NOMO-1 treated with dmso at 0.1 percent for 144 hours (cell line): ENCODE measurements around the gene NMUR1.

Source experiments
- DNase-seq: peaks from one replicate; lab custom pipeline; 2025; ENCODE audit not compliant: unreplicated experiment; lab: John Stamatoyannopoulos, UW

NMUR1 gene

DNA sequence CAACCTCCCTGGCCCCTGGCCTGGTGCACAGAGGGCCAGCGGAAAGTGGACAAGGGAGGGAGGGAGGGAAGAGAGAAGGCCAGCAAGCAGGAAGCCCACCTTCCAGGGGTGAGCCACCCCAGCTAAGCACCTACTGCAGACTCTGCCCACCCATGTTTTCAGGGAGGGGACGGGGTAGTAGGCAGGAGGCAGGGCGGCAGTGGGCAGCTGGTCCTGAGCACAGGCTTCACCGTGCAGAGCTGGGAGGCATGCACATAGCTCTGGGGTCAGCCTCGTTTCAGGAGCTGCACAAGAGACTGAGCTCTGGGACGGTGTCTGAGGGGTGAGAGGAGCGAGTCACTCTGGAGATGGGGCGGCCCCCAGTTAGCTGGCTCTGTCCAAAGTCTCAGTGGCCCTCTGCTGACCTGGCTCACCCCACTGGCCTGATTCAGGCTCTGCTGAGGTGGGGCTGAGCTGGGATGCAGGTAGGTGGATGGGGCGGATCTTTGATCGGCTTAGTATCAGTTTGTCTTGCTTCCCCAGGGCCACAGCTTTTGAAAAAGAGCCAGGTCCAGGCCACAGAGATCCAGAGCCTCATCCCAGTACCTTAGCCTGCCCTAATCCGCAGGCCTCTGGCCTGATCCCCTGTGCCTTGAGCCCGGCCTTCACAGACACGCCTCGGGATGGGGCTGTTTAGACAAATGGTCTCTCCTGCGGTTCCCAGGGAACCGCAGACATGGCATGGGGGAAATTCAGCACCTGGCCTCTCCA is 3.7 kb downstream of the NMUR1 start:
- no peak for DNase-seq

DNA sequence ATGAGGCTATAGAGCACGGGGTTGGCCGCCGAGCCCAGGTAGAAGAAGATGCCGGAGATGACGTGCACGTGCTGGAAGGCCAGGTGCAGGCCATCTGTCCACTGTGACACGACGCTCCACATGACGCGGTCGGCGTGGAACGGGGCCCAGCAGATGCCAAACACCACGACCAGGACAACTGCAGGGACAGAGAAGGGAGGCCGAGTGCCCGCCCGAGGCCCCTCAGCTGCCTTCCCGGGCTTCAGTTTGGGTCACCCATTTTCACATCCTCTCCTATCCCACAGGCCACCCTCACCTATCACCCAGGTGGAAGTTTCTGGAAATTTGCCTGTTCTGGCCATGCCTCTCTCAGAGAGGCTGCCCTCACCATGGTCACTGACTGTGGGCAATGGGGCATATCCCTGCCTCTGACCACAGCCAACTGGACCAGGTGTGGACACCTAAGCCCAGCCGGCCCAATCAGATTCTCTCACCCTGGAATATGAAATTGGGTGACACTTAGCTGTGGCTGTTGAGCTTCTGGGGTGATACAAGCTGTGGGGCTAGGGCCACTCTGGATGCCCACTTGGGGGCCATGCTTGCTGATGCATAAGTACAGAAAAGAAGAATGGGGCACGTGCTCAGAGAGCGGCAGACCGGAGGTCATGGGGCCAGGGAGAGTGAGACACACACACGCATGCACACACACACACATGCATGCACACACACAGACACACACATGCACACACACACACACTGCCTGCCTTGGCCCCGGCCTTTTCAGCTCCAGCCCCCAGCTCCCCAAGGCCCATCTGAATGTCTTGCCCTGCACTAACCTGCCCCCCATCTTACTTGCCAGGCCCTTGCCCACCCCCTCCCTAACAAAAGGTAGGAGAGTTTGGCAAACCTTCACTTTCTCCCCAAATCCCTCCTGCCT is 4.7 kb downstream of the NMUR1 start:
- DNase-seq: no peak

DNA sequence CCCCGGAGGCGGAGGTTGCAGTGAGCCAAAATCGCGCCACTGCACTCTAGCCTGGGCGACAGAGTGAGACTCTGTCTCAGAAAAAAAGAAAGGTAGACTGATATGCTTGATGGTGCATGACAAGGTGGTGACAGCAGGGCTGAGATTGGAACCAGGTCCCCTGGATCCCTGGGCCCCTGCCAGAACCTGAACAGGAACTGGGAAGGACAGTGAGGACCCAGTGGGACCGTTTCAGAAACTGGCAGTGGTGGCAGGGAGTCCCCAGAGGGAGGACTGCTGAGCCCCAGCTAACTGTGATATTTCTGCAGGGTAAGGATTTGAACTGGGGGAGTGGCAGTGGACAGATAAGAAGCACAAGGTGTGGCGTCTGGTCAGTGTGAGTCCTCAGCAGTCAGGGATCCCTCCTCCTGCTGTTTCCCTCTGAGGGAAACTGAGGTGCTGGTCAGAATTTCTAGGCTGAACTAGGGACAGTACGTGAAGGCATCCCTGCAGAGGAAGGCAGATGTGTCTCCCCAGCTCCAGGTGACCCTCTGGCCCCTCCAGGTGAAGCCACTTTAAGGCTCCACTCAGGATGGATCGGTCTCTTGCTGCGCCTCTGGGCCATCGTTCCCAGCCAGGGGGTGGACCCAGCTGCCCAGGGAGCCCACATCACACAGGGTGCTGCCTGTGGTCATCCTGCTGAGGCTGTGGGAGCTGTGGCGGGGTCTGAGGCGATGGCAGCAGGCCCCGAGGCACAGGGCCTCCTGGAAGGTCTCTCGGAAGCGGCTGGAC is 5.6 kb downstream of the NMUR1 start:
- DNase-seq: no peak

- no peak for DNase-seq
These were observed 6.6 kb downstream of the NMUR1 start for GRCh38 chr2:231523451-231524285.

DNA sequence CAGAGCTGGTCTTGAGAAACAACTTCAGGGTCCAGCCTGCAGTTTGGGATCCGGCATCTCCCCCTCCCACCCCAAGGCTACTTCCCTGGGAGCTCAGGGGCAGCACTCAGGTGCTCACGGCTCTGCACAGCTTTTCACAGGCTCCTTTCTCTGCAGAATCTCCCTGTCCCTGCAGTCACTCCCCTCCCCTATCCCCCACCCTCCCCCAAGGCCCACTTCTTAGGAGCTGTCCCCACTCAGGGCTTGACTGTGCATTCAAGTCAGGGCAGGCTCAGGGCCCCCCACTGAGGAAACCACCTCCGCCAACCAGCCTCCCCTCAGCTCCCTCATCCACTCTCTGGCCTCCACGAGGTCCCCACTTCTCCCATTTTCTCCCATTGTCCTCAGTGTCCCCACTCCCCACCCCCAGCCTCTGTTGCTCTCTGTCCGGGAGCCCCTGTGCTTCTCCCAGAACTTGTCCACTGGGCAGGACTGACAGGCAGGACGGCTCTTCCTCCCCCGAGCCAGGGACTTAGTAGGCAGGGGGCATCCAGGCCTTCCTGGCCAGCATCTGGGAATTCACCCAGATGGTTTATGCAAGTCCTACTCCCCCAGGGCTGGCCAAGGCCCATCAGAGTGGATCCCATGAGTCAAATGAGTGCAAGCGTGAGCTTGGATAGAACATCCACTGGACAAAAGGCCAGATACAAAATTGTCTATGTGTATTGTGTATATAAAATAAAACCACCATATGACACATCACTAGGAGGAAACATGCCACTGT is 7.6 kb downstream of the NMUR1 start:
- DNase-seq: no peak

GRCh38 chr2:231521443-231521842 is 8.8 kb downstream of the NMUR1 start:
- no peak for DNase-seq

- no peak for DNase-seq
These were observed 10.2 kb downstream of the NMUR1 start for GRCh38 chr2:231519975-231520555.

GRCh38 chr2:231518771-231519170 is 11.5 kb downstream of the NMUR1 start:
- no peak for DNase-seq

DNA sequence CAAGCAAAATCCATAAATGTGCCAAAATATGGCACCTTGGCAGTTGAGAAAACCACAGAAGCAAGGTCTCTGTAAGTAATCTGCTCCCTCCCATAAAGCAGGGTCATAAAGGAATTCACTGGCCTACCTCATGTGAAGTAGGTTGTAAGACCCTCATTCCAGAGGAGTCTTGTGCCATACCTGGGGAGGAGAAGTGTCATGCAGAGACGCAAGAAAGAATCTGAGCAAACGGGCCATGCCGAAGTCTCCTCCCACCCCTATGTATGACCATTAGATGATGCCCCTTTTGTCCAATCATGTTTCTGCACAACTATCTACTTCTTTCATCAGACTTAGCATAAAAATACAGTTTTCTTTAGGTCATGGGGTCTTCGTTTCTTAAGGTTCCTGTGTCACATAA is 14.6 kb downstream of the NMUR1 start:
- DNase-seq: no peak

- no peak for DNase-seq
These were observed 15.3 kb downstream of the NMUR1 start for GRCh38 chr2:231514951-231515297.

- DNase-seq: peak; percentile 98
These were observed 15.9 kb downstream of the NMUR1 start for GRCh38 chr2:231514225-231514950.

DNA sequence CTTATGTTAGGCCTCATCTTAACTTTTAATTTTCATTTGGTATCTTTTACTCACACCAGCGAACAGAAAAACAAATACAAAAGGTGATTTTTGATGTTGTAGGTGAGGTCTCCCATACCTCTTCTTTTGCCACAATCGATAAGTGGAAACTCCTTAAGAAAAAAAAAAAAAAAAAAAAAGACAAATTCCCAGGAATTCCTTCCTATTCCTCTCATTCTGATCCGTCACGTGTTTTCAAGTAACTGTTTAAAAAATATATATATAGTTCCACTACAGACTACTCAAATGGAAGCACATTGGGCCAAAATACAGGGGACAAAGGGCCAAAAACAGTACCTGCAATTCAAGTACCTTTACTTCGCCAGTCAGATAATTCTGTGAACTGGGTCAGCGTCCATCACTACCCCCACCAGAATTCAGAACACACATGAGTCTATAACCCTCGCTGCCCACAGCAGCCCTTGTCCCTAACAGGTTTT is 16.5 kb downstream of the NMUR1 start:
- DNase-seq: no peak

GRCh38 chr2:231512222-231512621 is 18.0 kb downstream of the NMUR1 start:
- DNase-seq: no peak

GRCh38 chr2:231503766-231504165 is 26.5 kb downstream of the NMUR1 start:
- DNase-seq: no peak

GRCh38 chr2:231502596-231502995 is 27.6 kb downstream of the NMUR1 start:
- no peak for DNase-seq

DNA sequence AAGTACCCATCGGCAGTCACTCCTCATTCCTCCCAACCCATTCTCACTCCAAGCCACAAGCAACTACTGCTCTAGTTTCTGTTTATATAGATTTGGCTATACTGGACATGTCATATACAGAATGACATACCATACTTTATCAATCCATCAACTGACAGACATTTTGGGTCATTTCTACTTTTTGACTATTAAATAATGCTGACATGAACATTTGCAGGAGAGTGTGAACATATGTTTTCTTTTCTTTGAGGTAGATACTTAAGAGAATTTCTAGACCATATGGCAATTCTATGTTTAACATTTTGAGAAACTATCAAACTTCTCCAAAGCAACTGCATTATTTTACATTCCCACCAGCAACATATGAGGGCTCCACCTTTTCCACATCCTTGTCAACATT is 32.6 kb downstream of the NMUR1 start:
- no peak for DNase-seq

DNA sequence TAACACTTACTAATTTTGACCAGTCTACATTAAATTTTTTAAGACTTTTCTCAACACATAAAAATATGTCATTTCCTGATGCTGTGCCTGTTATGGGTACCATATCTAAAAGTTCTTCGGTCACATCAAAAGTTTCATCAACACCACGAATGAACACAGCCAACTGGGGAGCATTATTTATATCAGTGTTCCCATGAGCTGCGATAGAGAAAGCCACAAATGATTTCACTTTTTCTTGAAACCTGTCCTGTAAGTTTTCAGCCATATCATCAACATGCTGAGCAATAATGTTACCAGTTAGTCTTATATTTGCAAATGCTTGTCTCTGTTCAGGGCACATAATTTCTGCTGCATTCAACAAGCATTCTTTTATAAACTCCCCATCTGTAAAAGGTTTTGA is 35.6 kb downstream of the NMUR1 start:
- DNase-seq: no peak

DNA sequence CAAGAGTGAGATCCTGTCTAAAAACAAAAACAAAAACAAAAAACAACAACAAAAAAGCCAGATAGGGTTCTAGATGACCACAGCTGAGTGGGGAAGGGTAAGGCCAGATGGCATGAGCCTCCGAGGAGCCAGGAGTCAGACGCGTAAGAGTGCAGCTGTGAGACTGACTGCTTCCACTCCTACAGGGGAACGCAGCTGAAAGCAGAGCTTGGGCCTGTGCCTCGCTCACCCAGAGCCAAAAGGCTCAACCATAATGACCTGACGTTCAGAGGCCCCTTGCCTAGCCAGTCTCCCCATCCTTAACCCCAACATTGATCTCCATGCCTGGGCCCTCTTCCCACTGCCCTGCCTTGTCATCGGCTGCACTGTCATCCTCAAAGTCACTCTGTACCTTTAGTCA is 39.4 kb downstream of the NMUR1 start:
- no peak for DNase-seq

GRCh38 chr2:231489990-231490389 is 40.3 kb downstream of the NMUR1 start:
- no peak for DNase-seq
